GM12892 (cell line): ENCODE results near the gene CATSPER2.

Experiments
- POLR2A ChIP-seq: IDR thresholded peaks from 2 replicates; pipeline ENCODE4 v1.6.1; 2011; ENCODE audit warnings: low read depth, low read length, control low read depth
- POLR2AphosphoS5 ChIP-seq: IDR thresholded peaks from 2 replicates; pipeline ENCODE4 v1.6.1; 2011; ENCODE audit warnings: low read depth, low read length, control low read depth
- TAF1 ChIP-seq: IDR thresholded peaks from 2 replicates; pipeline ENCODE4 v1.6.1; 2011; ENCODE audit warnings: low read depth, mild to moderate bottlenecking, control low read depth, low read length, borderline replicate concordance

GRCh38 chr15:43625106-43625505 lies 23.5 kb downstream of the CATSPER2 start:
- no peak for TF ChIP-seq TAF1
- no peak for TF ChIP-seq POLR2A
- TF ChIP-seq POLR2AphosphoS5 = no peak
